ENCODE results near the gene EFCAB8. TPM values are rescaled to one million over a fixed set of nuclear protein-coding genes. Genes with fewer than 3 reads are reported as not detected.

EFCAB8 gene
- total RNA-seq, 1 experiment from 2014 or later: not detected

- no TSS peak for BruUV-seq (replicated peaks)
- CTCF ChIA-PET: interaction anchor here (1.7 kb wide), 1 partner anchor 45 kb away, joined by 4 read pairs; no protein-coding TSS in a partner anchor
- TF ChIP-seq CTCF (IDR thresholded peaks at IDR 0.05; ENCODE audit: unreplicated experiment): no peak
- H3K4me1 Mint-ChIP-seq (ENCODE audit: insufficient read depth, unreplicated experiment): no peaks in the 10 kb centered on the region
- POLR2A ChIA-PET: interaction anchor here (0.7 kb wide), 1 partner anchor 12 kb away, joined by 3 read pairs; no protein-coding TSS in a partner anchor
- no peak overlapping the region for H3K4me3 Mint-ChIP-seq (ENCODE audit: unreplicated experiment)
- no peak overlapping the region for H3K27ac Mint-ChIP-seq (ENCODE audit: low read depth, unreplicated experiment)
- H3K36me3 Mint-ChIP-seq (ENCODE audit: insufficient read depth, unreplicated experiment): peaks cover 91% of the 10 kb centered on the region
- intact Hi-C loops (cut with micrococcal nuclease): no loop called here
- no peaks in the 10 kb centered on the region for H3K9me3 Mint-ChIP-seq (ENCODE audit: unreplicated experiment)
- DNase-seq (ENCODE audit: unreplicated experiment): no peak
- no peaks in the 10 kb centered on the region for H3K27me3 Mint-ChIP-seq (ENCODE audit: insufficient read depth, unreplicated experiment)
Observed at GRCh38 chr20:32834972-32835371, 23.8 kb upstream of the EFCAB8 start.

GRCh38 chr20:32837157-32837556, 21.6 kb upstream of the EFCAB8 start:
- no peaks in the 10 kb centered on the region for H3K9me3 Mint-ChIP-seq (ENCODE audit: unreplicated experiment)

GRCh38 chr20:32839227-32839981, 19.3 kb upstream of the EFCAB8 start:
- H3K9me3 Mint-ChIP-seq (ENCODE audit: unreplicated experiment): no peaks in the 10 kb centered on the region
- DNase-seq (ENCODE audit: unreplicated experiment): no peak
- no peak overlapping the region for H3K4me3 Mint-ChIP-seq (ENCODE audit: unreplicated experiment)
- H3K4me1 Mint-ChIP-seq (ENCODE audit: insufficient read depth, unreplicated experiment): no peaks in the 10 kb centered on the region
- H3K36me3 Mint-ChIP-seq (ENCODE audit: insufficient read depth, unreplicated experiment): peaks cover 90% of the 10 kb centered on the region
- BruUV-seq (replicated peaks): no TSS peak
- ChIA-PET POLR2A (interaction anchor here (0.6 kb wide), 1 partner anchor 1046 kb away, joined by 3 read pairs; no protein-coding TSS in a partner anchor), CTCF (interaction anchor here (0.6 to 1.0 kb wide), 3 partner anchors 8 to 587 kb away, joined by 3 read pairs; no protein-coding TSS in a partner anchor)
- intact Hi-C loops (cut with micrococcal nuclease): no loop called here
- H3K27ac Mint-ChIP-seq (ENCODE audit: low read depth, unreplicated experiment): no peak overlapping the region
- no peaks in the 10 kb centered on the region for H3K27me3 Mint-ChIP-seq (ENCODE audit: insufficient read depth, unreplicated experiment)
- no peak for TF ChIP-seq CTCF (IDR thresholded peaks at IDR 0.05; ENCODE audit: unreplicated experiment)

More at GRCh38 chr20:32837157-32837556, 21.6 kb upstream of the EFCAB8 start:
- no peaks in the 10 kb centered on the region for H3K27me3 Mint-ChIP-seq (ENCODE audit: insufficient read depth, unreplicated experiment)
- intact Hi-C loops (cut with micrococcal nuclease): no loop called here
- no TSS peak for BruUV-seq (replicated peaks)
- no peaks in the 10 kb centered on the region for H3K4me1 Mint-ChIP-seq (ENCODE audit: insufficient read depth, unreplicated experiment)
- peaks cover 92% of the 10 kb centered on the region for H3K36me3 Mint-ChIP-seq (ENCODE audit: insufficient read depth, unreplicated experiment)
- DNase-seq (ENCODE audit: unreplicated experiment): no peak
- no peak for TF ChIP-seq CTCF (IDR thresholded peaks at IDR 0.05; ENCODE audit: unreplicated experiment)
- CTCF ChIA-PET: interaction anchor here (0.7 to 1.8 kb wide), 4 partner anchors 14 to 163 kb away, joined by 3 to 6 read pairs (median 4); partner anchors contain the start of gene C20orf203
- POLR2A ChIA-PET: interaction anchor here (0.6 to 2.2 kb wide), 4 partner anchors 14 to 990 kb away, joined by 3 to 9 read pairs (median 3); partner anchors contain the start of gene COMMD7
- H3K4me3 Mint-ChIP-seq (ENCODE audit: unreplicated experiment): no peak overlapping the region
- H3K27ac Mint-ChIP-seq (ENCODE audit: low read depth, unreplicated experiment): no peak overlapping the region

GRCh38 chr20:32839982-32840285, 18.8 kb upstream of the EFCAB8 start:
- POLR2A ChIA-PET: no interaction called here
- no peak for TF ChIP-seq CTCF (IDR thresholded peaks at IDR 0.05; ENCODE audit: unreplicated experiment)
- H3K4me3 Mint-ChIP-seq (ENCODE audit: unreplicated experiment): no peak overlapping the region
- intact Hi-C loops (cut with micrococcal nuclease): no loop called here
- no TSS peak for BruUV-seq (replicated peaks)
- no peaks in the 10 kb centered on the region for H3K27me3 Mint-ChIP-seq (ENCODE audit: insufficient read depth, unreplicated experiment)
- no peaks in the 10 kb centered on the region for H3K9me3 Mint-ChIP-seq (ENCODE audit: unreplicated experiment)
- no peak overlapping the region for H3K27ac Mint-ChIP-seq (ENCODE audit: low read depth, unreplicated experiment)
- no peak for DNase-seq (ENCODE audit: unreplicated experiment)
- H3K4me1 Mint-ChIP-seq (ENCODE audit: insufficient read depth, unreplicated experiment): no peaks in the 10 kb centered on the region
- CTCF ChIA-PET: interaction anchor here (0.5 kb wide), 1 partner anchor 31 kb away, joined by 3 read pairs; no protein-coding TSS in a partner anchor
- H3K36me3 Mint-ChIP-seq (ENCODE audit: insufficient read depth, unreplicated experiment): peaks cover 90% of the 10 kb centered on the region
